ENCODE results near the gene GLI1. TPM values are rescaled to one million over a fixed set of nuclear protein-coding genes. Genes with fewer than 3 reads are reported as not detected.
"Not testable (repeated sequence)": the region's sequence is repeated elsewhere in the genome, so short reads cannot be mapped to it uniquely, and the experiment has no call there.

The GLI1 gene
- total RNA-seq, 1 experiment from 2014 or later: 1.5 TPM

DNA sequence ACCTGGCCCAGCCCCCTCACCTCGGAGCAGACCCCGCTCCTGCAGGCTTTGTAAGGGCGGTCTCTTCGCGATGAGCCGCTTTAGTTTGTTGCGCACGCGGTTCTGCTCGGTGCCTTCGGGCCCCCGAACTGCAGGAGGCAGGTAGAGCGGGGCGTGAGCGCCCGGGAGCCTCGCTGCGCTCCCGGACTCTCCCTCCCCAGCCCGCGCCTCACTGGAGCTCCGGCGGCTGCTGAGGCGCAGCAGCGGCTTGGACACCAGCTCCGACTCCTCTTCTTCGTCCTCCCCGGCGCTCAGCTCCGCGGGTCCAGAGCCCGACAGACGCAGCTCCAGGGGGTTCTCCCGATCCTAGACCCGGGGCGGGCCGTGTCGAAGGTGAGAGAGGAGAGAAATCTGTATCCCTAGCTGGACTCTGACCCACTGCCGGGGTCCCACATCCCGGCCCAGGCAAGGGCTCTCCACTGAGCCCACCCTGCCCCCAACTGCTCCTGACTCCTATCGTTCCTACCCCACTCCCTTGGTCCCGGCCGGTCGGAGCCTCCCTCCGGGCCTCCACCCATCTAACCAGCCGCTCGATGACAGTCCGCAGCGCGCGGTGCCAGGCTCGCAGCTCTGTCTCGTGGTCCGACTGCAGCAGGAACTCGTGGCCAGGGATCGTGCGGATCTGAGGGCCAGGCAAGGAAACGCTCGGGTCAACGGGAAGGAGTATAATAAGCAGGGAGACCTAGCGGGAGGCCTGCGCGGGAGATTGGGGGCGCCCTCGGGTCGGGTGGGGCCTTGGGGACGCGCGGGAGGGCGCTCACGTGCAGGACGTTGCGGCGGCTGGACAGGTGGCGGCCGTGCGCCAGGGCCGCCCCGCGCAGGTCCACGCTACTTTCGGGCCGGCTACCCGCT, 15.9 kb downstream of the GLI1 start:
- no peak for DNase-seq (ENCODE audit: low read depth)

DNA sequence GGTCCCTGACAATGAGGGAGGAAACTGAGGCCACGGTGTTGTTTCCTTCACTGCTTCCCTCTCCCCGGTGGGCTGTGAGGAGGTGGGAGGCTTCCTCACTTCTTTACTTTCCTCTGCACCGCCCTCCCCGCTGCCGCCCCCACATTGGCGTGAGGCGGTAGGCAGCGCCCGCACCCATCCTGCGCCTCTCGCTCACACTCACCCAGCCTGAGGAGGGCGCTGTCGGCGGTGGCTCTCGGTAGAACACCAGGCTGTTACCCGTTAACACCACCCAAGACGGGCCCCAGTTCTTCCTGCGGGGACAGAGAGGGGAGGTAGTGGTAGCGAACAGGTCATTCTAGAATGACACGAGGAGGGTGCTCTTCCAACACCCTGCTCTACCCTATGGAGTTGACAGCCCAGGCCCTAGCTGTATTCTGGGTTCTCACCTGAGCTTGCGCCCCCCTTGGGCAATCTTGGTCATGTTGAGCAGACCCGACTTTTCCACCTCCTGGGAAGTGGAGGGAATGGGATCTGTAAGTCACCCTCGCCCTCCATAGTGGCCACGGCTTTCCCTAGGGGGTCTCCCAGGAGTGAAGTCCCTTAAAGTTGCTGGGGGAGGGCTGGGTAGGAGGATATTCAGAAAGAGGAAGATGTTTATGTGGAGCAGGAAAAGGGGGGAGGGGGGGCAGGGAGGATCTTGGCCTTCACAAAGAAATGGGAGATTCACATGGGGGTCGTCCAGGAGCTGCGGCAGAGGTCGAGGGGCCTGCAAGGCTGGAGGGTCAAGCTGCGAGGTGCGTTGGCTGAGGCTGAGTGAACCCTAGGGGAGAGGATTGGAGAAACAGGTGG, 16.8 kb downstream of the GLI1 start:
- DNase-seq (ENCODE audit: low read depth): no peak

DNA sequence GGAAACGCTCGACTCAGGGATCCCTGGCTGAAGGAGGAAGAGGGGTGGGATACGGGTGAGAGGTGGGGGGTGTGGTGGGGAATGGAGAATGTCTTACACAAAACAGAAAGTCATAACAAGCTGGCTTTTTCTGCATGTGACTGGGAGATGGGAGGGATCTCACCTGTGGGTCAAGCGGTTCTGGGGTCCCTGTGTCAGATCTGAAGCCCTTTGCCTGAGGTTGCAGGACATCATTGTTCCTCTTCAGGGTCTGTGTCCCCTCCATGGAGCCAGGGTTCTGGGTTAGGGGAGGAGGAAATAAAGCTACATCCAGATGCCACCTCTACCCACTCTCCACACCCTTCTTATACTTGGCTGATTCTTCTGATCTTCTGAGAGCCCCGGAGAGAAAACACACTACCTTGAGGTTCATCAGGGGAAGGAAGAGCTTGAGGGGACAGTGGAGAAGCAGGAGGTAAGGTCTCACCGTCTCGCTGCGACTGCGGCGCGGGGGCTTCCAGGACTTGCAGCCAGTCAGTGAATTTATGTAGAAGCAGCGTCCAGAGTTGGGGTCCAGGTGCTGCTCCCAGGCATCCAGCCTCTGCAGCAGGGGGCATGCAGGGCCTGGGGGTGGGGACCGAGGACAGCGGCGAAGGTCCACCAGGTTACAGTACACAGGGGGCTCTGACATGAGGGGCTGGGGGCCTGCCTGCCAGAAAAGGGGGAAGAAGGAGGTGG, 17.6 kb downstream of the GLI1 start:
- DNase-seq (ENCODE audit: low read depth): no peak

DNA sequence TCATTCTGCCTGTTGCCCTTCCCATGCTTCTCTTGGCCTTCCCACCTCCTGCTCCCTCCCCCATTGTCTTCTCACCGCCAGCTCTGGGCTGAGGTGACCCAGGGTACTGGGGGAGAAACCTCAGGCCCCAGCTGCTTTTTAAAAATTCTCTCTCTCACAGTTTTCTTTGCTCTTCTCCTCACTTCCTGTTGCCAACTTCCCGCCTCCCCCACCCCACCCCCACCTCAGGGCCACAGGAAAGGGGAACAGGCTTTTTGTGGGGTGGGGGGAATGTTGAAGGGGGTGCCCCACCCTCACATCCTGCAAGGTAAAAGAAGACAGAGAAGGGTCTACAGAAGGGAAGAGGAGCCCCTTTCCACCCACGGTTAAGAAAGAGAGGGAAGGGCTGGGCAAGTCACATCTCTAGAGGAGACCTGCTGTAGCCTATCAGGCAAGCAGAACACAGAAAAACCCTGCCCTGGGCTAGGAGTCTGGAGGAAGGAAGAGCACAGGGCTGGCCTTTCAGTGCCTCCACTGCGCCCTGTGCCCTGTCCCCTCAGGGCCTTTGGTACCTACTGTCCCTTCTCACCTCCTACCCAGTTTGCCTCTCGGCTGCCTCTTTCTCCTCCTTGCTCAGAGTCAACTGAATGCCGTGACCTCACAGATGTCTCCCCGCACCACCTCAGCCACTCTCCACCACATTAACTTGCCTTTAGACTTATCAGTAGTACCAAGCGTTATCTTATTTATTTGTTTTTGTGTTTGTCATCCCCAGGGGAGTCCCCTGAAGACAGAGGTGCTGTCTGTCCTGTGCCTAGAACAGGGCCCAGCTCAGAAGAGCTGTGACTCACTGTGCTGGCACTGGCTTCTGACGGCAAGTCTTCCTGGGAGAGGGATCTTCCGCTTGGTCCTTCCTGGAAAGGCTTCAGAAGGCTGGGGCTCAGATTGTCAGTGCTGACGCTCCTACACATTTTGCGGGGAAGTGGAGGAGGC, 18.4 kb downstream of the GLI1 start:
- DNase-seq (ENCODE audit: low read depth): peak; percentile 38

DNA sequence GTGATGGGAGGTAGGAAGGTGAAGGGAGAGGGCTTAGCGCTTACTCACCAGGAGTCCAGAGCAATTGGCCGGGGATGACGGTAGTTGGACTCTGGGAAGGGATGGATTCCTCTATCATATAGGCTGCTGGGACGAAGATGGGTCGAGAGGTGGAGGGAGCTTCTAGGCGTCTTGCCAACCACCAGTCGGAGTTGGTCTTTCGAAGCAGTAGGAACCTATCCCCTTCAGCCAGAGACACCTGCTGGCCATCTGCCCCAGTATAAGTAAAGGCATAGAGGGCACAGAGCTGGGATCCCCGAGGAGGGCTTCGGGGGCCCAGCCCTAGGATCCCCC, 19.4 kb downstream of the GLI1 start:
- no peak for DNase-seq (ENCODE audit: low read depth)

DNA sequence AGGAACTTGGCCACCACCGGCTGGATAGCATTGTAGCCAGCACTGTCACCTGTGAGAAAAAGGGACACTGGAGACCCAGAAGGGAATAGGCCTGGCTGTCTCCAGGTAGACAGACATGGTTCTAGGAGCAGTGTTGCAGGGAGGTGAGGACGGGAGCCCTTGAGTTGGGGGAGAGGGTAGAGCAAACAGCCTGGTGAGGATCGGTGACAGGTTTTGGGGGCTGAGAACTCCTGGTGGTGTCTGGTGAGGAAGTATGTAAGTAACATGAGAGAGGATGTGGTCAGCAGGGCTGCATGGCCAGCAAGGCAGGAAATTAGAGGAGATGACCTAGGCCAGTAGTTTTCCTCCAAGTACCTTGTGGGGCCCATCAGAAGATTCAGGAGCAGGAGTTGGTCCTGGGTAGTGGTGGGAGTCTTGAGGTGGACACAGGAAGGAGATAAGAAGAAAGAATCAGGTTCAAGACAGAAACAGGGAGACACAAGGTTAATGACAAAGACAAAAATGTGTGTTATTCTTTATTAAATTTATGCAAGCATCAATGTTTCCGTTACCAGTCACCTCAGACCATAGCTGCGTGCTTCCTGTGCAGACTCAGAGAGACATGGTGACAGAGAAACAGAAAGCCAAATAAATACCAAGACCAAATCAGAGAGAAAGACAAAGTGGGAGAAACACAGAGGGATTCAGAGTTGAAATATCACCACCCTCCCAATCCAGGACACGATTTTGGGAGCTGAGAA, 20.0 kb downstream of the GLI1 start, which contains the start of gene ARHGAP9:
Gene ARHGAP9 (minus strand): TSS at position 491 of the 740 bp plus-strand sequence. CDS start 460 bp downstream, at position 31.
- peak; percentile 38 for DNase-seq (ENCODE audit: low read depth)

DNA sequence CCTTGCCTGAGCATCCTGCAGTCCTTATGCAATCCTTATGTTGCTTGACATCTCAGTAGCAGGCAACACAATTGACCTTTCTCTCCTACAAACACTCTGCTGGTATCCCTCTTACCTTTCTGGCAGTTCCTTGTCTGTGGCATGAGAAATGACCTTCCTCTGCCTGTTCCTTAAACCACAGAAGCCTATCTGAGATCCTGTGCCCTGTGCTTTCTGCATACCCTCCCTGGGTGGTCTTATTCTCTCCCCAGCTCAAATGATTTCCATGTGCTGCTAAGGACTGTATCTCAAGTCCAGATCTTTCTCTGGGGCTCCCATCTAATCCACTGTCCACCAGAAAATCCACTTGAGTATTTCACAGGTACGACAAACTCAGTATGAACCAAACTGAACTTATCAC, 22.1 kb downstream of the GLI1 start:
- no peak for DNase-seq (ENCODE audit: low read depth)

DNA sequence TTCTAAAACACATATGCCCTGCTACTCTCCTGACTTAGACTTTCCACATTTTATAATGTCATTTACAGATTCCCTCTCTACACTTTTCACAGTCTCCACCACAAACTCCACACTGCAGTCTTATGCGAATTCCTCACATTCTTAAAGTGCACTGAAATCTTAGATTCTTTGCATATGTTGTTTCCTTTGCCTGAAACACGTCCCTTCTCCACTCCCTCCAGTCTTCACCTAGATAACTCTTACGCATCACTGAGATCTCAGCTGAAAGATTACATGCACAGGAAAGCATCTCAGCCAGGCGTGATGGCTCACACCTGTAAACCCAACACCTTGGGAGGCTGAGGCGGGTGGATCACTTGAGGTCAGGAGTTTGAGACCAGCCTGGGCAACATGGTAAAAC, 23.9 kb downstream of the GLI1 start:
- no peak for DNase-seq (ENCODE audit: low read depth)

DNA sequence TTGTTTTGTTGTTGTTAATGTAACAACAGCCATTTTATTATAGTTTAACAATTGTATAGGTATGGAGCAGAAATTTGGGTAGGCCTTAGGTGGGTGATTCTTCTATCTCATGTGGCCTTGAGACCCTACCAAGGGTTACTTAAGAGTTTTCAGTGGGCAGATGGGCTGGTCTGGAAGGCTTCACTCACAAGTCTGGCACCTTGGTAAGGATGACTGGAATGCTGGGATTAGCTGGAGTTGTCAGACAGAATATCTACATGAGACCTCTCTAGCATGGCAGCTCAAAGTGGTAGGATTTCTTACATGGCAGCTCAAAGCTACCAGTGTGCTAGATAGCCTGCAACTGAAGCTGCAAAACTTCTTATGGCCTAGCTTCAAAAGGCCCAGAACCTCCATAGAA, 26.1 kb downstream of the GLI1 start:
- DNase-seq (ENCODE audit: low read depth): no peak

DNA sequence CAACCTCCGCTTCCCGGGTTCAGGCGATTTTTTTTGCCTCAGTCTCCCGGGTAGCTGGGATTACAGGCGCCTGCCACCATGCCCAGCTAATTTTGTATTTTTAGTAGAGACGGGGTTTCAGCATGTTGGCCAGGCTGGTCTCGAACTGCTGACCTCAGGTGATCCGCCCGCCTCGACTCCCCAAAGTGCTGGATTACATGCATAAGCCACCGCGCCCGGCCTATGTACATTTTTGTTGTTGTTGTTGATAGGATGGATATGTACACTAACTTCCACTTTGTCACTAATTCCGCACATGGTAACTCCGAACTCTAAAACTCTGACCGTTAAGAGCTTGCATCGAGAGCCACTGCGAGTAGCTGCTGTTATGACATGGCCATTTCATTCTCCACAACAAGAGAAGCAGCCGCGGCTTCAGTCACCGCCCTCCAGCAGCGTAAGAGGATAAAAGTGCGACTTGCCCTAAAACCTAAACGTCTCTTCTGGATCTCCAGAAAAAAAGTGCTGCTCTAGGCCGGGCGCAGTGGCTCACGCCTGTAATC, 27.5 kb downstream of the GLI1 start:
- DNase-seq (ENCODE audit: low read depth): no peak

DNA sequence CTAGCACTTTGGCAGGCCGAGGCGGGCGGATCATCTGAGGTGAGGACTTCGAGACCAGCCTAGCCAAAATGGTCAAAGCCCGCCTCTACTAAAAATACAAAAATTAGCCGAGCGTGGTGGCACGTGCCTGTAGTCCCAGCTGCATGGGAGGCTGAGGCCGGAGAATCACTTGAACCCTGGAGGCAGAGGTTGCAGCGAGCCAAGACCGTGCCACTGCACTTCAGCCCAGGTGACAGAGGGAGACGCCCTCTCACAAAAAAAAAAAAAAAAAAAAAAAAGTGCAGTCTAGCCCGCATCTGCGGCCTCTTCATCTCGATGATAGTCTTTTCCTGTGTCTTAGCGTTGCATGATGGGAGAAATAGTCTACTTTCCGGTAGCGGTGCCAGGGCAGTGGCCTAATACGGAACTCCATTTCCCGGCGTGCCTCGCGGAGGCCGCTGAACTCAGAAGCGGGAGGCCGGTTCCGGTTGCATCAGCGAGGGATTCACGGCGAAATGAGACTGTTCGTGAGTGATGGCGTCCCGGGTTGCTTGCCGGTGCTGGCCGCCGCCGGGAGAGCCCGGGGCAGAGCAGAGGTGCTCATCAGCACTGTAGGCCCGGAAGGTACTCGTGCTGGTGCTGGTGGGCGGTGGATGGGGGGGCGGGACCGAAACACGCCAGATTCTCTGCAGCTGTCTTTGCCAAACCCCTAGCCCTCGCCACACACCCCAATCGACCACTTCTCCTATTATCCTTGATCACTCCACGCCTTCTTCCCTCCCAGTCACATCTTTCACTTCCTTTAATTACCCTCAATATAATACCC, 28.2 kb downstream of the GLI1 start, which contains the start of gene MARS1:
Gene MARS1 (plus strand): TSS at position 472 of the 805 bp plus-strand sequence. CDS start 23 bp downstream, at position 495.
- DNase-seq (ENCODE audit: low read depth): peak; percentile 97

DNA sequence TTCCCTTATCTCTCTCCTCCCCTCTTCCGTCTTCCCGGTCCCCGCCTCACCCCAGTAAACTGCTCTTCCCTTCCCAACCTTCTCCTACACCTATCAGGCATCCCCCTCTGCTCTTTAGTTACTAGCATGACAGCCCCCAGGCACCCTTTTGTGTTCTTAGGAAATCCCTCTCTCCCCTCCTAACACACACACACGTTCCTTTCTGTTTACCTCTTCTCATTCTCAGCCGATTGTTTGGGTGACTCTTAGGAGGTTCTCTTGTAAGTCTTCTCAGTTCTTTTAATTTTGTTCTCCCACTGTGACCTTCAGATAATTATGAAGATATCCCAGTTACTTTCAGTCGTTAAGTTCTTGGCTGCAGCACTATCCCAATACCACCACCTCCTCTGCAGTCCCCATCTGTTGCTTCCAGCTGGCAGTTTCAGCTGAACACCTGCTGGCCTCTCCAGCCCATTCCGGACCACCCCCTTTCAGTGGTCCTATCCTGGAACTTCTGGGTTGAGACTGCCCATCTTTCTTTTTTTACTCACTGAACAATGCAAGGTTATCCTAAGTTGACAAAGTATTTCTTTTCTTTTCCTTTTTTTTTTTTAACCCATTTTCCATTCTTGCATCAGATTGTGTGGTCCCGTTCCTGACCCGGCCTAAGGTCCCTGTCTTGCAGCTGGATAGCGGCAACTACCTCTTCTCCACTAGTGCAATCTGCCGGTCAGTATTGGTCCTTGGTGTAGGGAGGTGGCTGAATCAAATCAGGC, 29.0 kb downstream of the GLI1 start:
- no peak for DNase-seq (ENCODE audit: low read depth)

DNA sequence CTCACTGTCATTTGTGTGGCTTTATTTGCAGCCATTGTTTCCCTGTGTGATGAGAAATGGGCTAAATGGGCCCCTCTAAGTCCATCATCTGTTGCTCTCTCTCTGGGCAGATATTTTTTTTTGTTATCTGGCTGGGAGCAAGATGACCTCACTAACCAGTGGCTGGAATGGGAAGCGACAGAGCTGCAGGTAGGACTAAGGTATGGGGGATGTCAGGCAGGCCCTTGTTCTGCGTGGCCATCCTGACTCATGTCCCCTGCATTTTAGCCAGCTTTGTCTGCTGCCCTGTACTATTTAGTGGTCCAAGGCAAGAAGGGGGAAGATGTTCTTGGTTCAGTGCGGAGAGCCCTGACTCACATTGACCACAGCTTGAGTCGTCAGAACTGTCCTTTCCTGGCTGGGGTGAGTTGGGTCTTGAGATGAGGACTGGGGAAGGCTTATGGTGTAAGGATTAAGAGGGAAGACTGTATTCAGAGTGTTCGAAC, 29.6 kb downstream of the GLI1 start:
- DNase-seq (ENCODE audit: low read depth): no peak

DNA sequence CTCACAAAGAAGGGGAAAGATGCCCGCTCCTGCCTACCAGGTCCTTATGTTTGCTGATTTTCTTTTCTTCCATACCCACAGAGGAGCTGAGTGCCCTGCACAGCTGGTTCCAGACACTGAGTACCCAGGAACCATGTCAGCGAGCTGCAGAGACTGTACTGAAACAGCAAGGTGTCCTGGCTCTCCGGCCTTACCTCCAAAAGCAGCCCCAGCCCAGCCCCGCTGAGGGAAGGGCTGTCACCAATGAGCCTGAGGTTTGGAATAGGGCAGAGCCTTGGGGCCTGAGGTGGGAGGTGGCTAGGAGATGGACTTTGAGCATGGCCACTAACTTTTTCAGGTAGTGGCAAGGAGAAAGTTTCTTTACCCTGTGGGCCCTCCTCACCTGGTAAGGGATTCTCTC, 30.5 kb downstream of the GLI1 start:
- no peak for DNase-seq (ENCODE audit: low read depth)

DNA sequence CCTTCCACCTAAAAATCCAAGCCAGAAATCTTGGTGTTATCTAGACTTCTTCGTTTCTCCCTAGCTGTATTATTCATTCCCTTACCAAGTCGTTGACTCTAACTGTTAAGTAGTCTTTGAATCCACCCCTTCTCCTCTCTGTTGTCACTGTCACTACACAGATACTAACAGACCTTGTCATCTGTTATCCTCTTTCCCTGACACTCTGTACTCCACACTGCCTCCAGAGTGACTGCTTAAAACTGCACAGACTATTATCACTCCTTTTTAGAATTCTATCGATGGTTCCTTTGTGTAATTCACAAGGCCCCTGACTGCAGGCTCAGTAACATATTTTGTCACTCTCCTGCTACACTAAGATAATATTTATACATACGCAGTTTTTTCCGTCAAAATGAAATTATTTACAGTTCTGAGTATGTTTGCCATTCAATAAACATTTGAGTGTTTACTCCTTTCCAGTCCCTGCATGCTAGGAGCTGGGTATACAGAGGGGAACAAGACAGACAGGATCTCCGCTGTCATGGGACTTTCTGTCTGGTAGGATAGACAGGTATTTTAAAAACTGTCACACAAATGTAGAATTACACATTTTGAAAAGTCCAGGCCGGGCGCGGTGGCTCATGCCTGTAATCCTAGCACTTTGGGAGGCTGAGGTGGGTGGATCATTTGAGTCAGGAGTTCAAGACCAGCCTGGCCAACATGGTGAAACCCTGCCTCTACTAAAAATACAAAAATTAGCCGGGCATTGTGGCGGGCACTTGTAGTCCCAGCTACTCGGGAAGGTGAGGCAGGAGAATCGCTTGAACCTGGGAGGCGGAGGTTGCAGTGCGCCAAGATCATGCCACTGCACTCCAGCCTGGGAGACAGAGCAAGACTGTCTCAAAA, 32.1 kb downstream of the GLI1 start:
- DNase-seq (ENCODE audit: low read depth): no peak

DNA sequence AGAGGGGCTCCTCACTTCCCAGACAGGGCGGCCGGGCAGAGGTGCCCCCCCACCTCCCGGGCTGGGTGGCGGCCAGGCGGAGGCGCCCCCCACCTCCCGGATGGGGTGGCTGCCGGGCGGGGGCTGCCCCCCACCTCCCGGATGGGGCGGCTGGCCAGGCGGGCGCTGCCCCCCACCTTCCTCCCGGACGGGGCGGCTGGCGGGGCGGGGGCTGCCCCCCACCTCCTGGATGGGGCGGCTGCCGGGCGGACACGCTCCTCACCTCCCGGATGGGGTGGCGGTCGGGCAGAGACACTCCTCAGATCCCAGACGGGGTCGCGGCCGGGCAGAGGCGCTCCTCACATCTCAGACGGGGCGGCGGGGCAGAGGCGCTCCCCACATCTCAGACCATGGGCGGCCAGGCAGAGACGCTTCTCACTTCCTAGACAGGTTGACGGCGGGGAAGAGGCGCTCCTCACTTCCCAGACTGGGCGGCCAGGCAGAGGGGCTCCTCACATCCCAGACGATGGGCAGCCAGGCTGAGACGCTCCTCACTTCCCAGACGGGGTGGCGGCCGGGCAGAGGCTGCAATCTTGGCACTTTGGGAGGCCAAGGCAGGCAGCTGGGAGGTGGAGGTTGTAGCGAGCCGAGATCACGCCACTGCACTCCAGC, 35.6 kb downstream of the GLI1 start:
- DNase-seq (ENCODE audit: low read depth): not testable (repeated sequence)

DNA sequence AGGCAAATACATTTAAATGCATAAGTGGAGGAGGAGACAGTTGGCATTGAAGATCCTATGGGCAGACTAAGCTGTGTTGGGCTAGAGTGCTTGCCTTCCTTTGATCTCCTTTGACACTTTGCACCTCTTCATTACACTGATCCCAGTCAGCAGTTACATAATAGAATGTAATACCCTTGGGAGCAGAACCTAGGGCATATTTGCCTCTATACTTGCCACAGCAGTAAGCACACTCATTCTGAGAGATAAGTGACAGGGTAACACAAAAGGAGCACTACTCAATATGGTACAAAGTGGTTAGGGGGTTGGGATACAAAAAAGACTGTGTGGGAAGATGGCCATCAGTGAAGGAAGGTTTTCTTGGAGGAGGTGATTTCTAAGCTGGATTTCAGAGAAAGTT, 37.2 kb downstream of the GLI1 start:
- no peak for DNase-seq (ENCODE audit: low read depth)
